ENCODE results near the gene RAMACL.

Gene RAMACL

GRCh38 chr6:166578536-166579236 is 7.8 kb downstream of the RAMACL start:
- DNase-seq = no peak

GRCh38 chr6:166575205-166575604 is 11.3 kb downstream of the RAMACL start:
- no peak for DNase-seq

- DNase-seq = no peak
Measured at GRCh38 chr6:166573511-166574216, 12.8 kb downstream of the RAMACL start.

- no peak for DNase-seq
Measured at GRCh38 chr6:166572370-166573261, 13.9 kb downstream of the RAMACL start.

GRCh38 chr6:166570929-166571713 is 15.4 kb downstream of the RAMACL start:
- no peak for DNase-seq

- DNase-seq = no peak
Measured at GRCh38 chr6:166569206-166569605, 17.3 kb downstream of the RAMACL start.

GRCh38 chr6:166567813-166568212 is 18.7 kb downstream of the RAMACL start:
- DNase-seq = no peak

- no peak for DNase-seq
Measured at GRCh38 chr6:166567107-166567506, 19.4 kb downstream of the RAMACL start.

GRCh38 chr6:166566026-166567011 is 20.2 kb downstream of the RAMACL start:
- no peak for DNase-seq

- DNase-seq = no peak
Measured at GRCh38 chr6:166565084-166565967, 21.2 kb downstream of the RAMACL start.

GRCh38 chr6:166563805-166564204 is 22.7 kb downstream of the RAMACL start:
- DNase-seq = no peak

GRCh38 chr6:166563200-166563599 is 23.3 kb downstream of the RAMACL start:
- no peak for DNase-seq

- no peak for DNase-seq
Measured at GRCh38 chr6:166562726-166563125, 23.8 kb downstream of the RAMACL start.

- no peak for DNase-seq
Measured at GRCh38 chr6:166561771-166562359, 24.6 kb downstream of the RAMACL start.

- DNase-seq = no peak
Measured at GRCh38 chr6:166560222-166560621, 26.3 kb downstream of the RAMACL start.

GRCh38 chr6:166559662-166560061 is 26.8 kb downstream of the RAMACL start:
- no peak for DNase-seq

- DNase-seq = no peak
Measured at GRCh38 chr6:166559211-166559610, 27.3 kb downstream of the RAMACL start.

GRCh38 chr6:166558156-166559005 is 28.1 kb downstream of the RAMACL start:
- no peak for DNase-seq

All from right kidney (tissue), 1 donor.